GM19324 (cell line): ENCODE measurements around the gene FGF22.

Experiments used
- ATAC-seq: cut with Tn5 transposase; IDR thresholded peaks from one replicate; pipeline ENCODE4 v1.9.1; 2021; ENCODE audit warnings: mild to moderate bottlenecking, moderate library complexity; ENCODE audit not compliant: unreplicated experiment, low FRiP score

Gene FGF22

DNA sequence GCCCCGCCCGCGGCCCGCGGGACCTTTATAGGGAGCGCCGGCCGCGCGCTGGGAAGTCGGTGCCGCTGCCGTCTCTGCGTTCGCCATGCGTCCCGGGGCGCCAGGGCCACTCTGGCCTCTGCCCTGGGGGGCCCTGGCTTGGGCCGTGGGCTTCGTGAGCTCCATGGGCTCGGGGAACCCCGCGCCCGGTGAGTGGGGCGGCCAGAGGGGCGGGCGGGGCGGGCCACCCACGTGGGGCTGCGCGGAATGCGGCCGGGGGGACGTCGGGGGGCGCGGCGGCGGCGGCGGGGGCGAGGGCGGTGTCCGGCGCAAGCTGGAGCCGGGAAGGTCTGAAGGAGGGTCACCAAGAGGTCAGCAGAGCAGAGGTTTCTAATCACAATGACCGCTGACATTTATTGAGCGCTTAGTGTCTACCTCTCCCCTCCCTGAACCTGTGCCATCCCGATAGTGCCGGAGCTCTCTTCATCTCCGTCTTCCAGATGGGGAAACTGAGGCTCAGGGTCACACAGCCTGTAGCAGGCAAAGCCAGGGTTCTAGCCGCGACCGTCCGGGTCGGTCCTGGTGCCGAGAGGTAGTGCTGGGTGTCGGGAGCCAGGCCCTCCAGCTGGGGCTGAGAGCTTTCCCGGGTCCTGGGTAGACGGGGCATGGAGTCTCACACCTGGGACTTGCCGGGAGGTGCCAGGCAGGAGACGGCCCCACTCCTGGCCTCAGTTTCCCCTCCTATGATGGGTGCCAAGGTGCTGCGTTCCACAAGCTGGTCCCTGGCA is 36.8 kb downstream of the FGF22 start, which contains the start of gene FSTL3:
Gene FSTL3 (plus strand): TSS at position 54 of the 767 bp plus-strand sequence. CDS start 32 bp downstream, at position 86.
- no peak for ATAC-seq

DNA sequence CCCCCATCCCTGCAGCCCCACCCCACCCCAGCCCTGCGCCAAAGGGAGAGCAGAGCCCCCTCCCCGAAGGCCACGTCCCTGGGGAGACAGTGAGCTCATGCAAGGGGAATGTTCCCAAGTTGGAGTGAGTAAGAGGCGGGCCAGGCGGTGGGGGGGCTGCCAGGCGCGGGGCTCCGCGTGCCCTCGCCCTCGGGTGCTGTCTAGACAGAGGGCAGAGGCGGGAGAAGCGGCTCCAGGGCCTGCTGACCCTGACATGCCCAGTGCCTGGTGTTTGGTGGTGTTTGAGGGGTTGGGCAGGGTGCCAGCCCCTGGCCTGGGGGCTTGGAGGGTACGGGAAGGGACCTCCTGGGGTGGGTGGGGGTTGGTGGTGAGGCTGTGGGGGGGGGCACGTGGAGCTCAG is 37.5 kb downstream of the FGF22 start:
- no peak for ATAC-seq

DNA sequence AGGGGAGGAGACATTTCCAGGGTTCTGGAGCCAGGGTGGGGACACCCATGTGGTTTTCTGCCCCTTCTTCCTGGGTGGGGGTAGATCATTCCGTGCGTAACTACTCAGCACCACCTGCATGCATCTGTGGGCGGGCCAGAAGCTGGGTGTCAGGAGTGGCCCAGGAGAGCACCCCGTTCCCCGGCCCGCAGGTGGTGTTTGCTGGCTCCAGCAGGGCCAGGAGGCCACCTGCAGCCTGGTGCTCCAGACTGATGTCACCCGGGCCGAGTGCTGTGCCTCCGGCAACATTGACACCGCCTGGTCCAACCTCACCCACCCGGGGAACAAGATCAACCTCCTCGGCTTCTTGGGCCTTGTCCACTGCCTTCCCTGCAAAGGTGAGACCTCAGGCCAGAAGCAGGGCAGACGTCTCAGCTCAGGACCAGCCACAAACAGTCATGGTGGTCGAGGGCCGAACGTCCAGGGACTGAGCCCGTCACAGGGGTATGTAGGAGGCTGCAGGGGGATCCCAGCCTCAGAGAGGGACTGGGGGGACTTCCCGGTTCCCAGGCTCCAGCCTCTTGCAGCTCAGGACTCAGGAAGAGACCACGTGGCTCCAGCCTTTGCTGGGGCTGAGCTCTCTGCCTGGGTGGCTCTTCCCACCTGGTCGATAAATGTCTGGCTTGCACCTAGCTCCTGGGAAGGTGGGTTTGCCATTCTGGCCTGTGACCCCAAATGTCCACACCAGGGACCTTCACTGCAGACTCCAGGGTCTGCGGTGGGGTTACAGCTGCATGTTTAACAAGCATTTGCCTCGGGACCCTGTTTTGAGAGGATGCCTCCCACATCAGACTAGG is 38.1 kb downstream of the FGF22 start:
- ATAC-seq: no peak

DNA sequence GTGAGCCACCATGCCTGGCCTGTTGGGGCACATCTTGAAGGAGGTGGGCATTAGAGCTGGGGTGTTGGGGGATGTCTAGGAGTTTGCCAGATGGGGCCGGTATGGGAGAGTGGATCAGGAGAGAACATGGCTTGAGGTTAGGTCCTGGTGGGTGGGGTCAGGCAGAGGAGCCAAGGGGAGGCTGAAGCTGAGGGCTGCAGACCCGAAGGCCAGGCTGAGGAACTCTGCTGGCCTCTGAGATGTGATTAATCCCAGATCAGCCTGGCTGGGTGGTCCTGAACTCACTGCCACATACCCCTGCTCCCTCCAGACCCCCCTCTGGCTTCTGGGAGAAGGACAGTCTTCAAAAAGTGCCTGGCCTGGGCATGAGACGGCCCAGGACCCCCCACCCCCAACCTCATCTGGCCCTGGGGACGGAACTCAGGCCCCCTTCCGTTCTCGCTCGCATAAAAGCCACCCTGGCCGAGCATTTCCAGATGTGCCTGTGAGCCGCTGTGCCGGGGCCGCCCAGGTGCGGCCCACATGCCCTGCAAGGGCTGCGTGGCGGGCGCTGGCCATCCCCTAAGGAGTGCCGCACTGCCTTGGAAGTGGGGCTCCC is 39.2 kb downstream of the FGF22 start:
- no peak for ATAC-seq

- peak; percentile 22 for ATAC-seq
Measured at GRCh38 chr19:679418-680286, 40.0 kb downstream of the FGF22 start.

- ATAC-seq: peak; percentile 75
Measured at GRCh38 chr19:680287-681028, 40.8 kb downstream of the FGF22 start.

- no peak for ATAC-seq
Measured at GRCh38 chr19:681029-682019, 41.6 kb downstream of the FGF22 start.

DNA sequence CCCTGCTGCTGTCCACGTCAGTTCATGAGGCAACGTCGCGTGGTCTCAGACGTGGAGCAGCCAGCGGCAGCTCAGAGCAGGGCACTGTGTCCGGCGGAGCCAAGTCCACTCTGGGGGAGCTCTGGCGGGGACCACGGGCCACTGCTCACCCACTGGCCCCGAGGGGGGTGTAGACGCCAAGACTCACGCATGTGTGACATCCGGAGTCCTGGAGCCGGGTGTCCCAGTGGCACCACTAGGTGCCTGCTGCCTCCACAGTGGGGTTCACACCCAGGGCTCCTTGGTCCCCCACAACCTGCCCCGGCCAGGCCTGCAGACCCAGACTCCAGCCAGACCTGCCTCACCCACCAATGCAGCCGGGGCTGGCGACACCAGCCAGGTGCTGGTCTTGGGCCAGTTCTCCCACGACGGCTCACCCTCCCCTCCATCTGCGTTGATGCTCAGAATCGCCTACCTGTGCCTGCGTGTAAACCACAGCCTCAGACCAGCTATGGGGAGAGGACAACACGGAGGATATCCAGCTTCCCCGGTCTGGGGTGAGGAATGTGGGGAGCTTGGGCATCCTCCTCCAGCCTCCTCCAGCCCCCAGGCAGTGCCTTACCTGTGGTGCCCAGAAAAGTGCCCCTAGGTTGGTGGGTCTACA is 43.1 kb downstream of the FGF22 start:
- no peak for ATAC-seq

GRCh38 chr19:685454-685931 is 45.8 kb downstream of the FGF22 start:
- ATAC-seq: no peak

GRCh38 chr19:686589-687297 is 47.1 kb downstream of the FGF22 start:
- no peak for ATAC-seq

GRCh38 chr19:687569-688166 is 48.0 kb downstream of the FGF22 start:
- ATAC-seq: no peak

- ATAC-seq: no peak
Measured at GRCh38 chr19:688214-688613, 48.5 kb downstream of the FGF22 start.

DNA sequence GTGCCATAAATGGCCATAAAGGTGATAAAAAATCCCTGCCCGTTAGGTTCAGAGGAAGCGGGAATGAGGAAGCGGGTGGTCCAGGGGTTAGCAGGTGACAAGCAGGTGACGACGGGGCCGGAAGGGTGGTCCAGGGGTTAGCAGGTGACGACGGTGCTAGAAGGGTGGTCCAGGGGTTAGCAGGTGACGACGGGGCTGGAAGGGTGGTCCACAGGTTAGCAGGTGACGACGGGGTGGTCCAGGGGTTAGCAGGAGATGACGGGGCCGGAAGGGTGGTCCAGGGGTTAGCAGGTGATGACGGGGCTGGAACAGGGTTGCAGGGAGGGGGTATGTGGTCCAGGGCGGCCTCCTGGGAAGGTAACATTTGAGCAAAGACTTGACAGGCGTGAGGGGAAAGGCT is 49.3 kb downstream of the FGF22 start:
- ATAC-seq: no peak

- ATAC-seq: no peak
Measured at GRCh38 chr19:690203-690602, 50.5 kb downstream of the FGF22 start.
